Renal pelvis (tissue), 4 donors: ENCODE data around the gene ADH5. TPM values are rescaled to one million over a fixed set of nuclear protein-coding genes. Genes with fewer than 3 reads are reported as not detected.
"Not testable (repeated sequence)": the region's sequence is repeated elsewhere in the genome, so short reads cannot be mapped to it uniquely, and the experiment has no call there.

Source experiments
- DNase-seq: peaks from one replicate; pipeline ENCODE4 v3.0.0-alpha.2; 2013
- polyA plus RNA-seq, 3 donors: library from polyadenylated mRNA; unstranded; fragments of 120-200 nt; gene quantifications; one replicate each; pipeline ENCODE4 v1.2.1, GENCODE V29; 2013; ENCODE audit not compliant: insufficient read length in 3 of 3

Gene ADH5
- polyA plus RNA-seq, 3 donors: 259 to 262 (median 262) TPM

GRCh38 chr4:99054428-99054994 lies 34.1 kb downstream of the ADH5 start:
- DNase-seq: no peak

DNA sequence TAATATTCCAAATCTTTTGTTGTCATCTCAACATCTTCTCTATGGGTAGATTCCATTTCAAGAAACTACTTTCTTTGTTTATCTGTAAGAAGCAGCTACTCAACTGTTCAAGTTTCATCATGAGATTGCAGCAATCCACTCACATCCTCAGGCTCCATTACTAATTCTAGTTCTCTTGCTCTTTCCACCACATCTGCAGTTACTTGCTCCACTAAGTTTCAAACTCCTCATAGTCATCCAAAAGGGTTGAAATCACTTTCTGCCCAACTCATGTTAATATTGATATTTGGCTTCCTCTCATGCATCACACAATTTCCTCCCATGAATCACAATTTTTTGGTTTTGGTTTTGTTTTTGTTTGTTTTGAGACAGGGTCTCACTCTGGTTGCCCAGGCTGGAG lies 35.7 kb downstream of the ADH5 start:
- DNase-seq: no peak

- no peak for DNase-seq
Observed at GRCh38 chr4:99047710-99048109, 40.9 kb downstream of the ADH5 start.

GRCh38 chr4:99043346-99043745 lies 45.2 kb downstream of the ADH5 start:
- no peak for DNase-seq

DNA sequence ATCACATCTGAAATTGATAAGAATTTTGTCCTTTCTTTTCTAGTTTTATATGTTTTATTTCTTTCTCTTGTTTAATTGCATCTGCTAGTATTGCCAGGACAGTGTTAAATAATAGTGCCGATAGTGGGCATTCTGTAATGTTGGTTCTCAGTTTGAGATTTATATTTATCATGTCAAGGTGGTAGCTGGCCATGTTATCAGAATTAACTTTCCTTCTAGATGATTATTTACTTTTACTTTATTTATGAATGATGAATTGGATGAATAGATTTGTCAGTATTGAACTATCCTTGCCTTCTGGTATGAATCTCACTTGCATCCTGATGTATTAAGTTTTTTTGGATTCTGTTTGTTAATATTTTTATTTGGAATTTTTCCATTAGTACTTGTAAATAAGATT lies 50.4 kb downstream of the ADH5 start:
- no peak for DNase-seq

- no peak for DNase-seq
Observed at GRCh38 chr4:99033956-99034355, 54.6 kb downstream of the ADH5 start.

GRCh38 chr4:99029852-99030251 lies 58.7 kb downstream of the ADH5 start:
- no peak for DNase-seq

- no peak for DNase-seq
Observed at GRCh38 chr4:99029018-99029735, 59.4 kb downstream of the ADH5 start.

DNA sequence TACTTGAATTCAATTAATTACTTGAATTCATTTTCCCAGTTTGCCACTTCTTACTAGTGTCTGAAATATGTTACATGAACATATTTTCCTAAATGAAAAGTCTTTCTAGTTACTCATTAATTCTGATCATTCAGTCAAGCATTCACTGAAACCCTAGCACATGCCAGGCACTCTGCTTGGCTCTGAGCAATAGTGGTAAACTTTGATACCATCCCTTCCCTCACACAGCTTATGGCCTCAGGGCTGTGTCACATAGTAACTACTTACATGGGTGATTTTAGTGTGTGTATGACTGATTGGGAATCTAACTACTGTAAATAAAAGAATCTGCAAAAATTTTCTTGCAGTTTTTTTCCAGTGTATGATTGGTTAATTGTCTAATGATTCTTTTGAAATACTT lies 60.4 kb downstream of the ADH5 start:
- DNase-seq: no peak

DNA sequence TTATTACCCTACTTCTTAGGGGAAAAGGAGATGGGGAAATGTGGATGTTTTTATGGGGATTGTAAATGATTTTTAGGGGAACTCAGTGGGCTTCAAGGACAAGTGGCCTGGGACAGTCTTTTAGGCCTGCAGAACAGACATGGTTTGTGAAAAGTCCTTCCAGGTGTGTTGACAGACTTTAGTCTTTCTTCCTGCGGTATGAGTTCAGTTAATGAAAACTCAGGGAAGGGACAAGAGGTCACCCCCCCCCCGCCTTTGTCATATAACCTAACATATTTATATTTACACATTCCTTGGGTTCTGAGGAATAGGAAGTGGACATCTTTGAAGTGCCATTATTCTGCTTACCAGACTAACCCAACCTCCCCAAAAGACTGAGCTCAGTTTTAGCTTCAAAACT lies 61.3 kb downstream of the ADH5 start:
- no peak for DNase-seq

DNA sequence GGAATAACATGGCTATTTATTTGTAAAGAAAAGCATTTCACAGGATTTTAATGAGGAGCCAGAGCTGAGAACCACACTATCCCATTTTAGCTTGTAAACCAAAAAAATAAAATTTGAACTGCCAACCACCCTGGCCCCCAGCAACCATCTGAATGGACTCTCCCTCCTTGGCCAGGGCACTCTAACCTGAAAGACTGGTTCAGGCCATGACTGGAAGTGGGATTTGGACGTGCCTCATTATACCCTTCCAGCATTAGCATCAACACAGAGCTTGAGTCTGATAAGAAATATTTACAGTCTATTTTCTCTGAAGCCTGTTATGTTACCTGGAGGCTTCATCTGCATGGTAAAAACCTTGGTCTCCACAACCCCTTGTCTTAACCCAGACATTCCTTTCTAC lies 63.1 kb downstream of the ADH5 start:
- DNase-seq: no peak

DNA sequence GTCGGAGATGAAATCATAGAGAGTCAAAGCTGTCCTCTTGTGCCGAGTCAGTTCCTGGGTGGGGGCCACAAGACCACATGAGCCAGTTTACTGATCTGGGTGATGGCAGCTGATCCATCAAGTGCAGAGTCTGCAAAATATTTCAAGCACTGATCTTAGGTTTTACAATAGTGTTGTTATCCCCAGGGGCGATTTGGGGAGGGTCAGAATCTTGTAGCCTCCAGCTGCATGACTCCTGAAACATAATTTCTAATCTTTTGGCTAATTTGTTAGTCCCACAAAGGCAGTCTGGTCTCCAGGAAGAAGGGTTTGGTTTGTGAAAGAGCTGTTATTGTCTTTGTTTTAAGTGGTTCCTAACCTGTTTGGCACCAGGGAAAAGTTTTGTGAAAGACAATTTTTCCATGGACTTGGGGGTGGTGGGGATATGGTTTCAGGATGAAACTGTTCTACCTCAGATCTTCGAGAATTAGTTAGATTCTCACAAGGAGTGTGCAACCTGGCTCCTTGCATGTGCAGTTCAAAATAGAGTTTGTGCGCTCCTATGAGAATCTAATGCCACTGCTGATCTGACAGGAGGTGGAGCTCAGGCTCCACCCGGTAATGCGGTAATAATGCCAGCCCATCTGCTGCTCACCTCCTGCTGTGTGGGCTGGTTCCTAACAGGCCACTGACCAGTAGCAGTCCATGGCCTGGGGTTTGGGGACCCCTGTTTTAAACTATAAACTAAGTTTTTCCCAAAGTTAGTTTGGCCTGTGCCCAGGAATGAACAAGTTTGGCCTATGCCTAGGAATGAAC lies 63.9 kb downstream of the ADH5 start:
- no peak for DNase-seq

DNA sequence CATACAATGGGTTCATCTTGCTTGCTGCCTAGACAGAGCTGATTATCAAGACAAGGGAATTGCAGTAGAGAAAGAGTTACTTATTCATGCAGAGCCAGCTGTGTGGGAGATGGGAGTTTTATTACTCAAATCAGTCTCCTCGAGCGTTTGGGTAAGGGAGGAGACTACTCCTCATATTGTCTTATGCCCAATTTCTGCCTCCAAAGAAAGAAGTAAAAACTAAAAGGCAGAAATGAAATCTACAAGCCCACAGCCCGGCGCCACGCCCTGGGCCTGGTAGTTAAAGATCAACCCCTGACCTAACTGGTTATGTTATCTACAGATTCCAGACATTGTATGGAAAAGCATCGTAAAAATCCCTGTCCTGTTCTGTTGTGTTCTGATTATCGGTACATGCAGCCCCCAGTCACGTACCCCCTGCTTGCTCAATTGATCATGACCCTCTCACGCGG lies 64.8 kb downstream of the ADH5 start:
- not testable (repeated sequence) for DNase-seq

DNA sequence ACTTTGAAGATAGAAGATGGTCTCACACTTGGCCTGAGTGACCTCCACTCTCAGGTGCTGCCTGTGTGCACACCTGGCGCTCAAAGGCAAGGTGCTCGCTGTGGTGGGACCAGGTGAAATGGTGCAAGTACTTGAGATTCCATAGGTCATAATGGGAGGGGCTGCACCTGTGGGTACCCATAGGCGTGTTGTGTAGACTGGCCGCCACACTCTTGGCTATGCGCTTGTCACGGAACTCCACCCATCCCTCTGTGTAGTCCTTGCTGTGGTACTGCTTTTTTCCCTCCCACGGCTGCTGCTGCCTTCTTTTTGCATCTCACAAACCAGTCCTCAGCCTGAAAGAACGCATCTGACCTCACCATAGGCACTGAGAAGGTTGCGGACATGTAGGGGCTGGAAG lies 66.0 kb downstream of the ADH5 start:
- no peak for DNase-seq

- no peak for DNase-seq
Observed at GRCh38 chr4:99021386-99021785, 67.2 kb downstream of the ADH5 start.

Other genes with a start within 250 kb of the ADH5 start
- gene EIF4E, start 159.7 kb downstream of the ADH5 start, polyA plus RNA-seq: 100 to 1,000 TPM; 108 to 129 (median 125) TPM
- gene METAP1, start 93.1 kb downstream of the ADH5 start, polyA plus RNA-seq: 10 to 100 TPM; 62.1 to 77.4 (median 67.6) TPM
- gene ADH4, start 55.5 kb upstream of the ADH5 start, polyA plus RNA-seq: 1 to 10 TPM in 1 of 3 donors, under 1 TPM in 2; 0.47 to 1.1 (median 0.99) TPM
- 10 to 100 TPM; 27.3 to 34.6 (median 31.8) TPM for gene ADH6, start 130.5 kb upstream of the ADH5 start, polyA plus RNA-seq
- 1 to 10 TPM in 2 of 3 donors, under 1 TPM in 1; 0.60 to 2.3 (median 1.6) TPM for gene ADH1A, start 202.2 kb upstream of the ADH5 start, polyA plus RNA-seq
- gene ADH1B, start 232.6 kb upstream of the ADH5 start, polyA plus RNA-seq: 10 to 100 TPM; 20.9 to 28.6 (median 26.1) TPM